Transverse colon (tissue), 4 donors: Measurements from ENCODE around the gene PALLD.

ENCODE experiments used
- EP300 ChIP-seq: sonication (generic); formaldehyde crosslinking; IDR thresholded peaks from one replicate; pipeline ENCODE4 v1.6.1; 2017; ENCODE audit warnings: antibody characterized with exemption, low read depth
- POLR2A ChIP-seq: fragments of 450-650 bp; IDR thresholded peaks from one replicate; pipeline ENCODE4 v1.6.1; 2016; ENCODE audit warnings: antibody characterized with exemption, mild to moderate bottlenecking, moderate library complexity
- POLR2AphosphoS5 ChIP-seq, 3 donors: sonication (generic); formaldehyde crosslinking; IDR thresholded peaks; one replicate each; pipeline ENCODE4 v1.6.1; 2016; ENCODE audit warnings: antibody characterized with exemption in 3 of 3
- TF ChIP-seq, protein P1 (sequence below), 5 experiments: fragments of 200-600 bp in 3 of 5; fragments of 450-650 bp in 2 of 5; sonication (generic) in 3 of 5; IDR thresholded peaks; 1 replicate in 2 of 5; 2 replicates in 3 of 5; pipeline ENCODE4 v1.5.1; 2016 to 2017; ENCODE audit warnings: antibody characterized with exemption in 5 of 5, inconsistent platforms in 3 of 5, mild to moderate bottlenecking in 2 of 5, moderate library complexity in 1 of 5

DNA sequence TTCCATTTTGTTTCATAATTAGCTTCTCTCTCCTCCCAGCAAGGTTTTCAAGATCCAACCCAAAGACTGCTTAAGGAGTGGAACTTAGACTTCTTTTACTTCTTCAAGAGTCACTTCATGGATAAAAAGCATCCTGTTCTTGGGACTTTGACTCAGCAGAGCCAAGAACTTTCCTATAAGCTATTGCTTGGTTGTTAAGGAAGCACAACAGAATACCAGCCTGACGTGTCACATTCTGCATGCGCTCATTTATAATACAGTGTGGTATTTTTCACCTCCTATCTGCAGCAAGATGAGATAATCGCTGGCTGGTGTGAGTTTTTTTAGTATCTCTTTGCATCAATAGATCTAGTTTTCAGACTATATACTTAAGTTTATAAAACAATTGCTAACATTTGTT is 152.1 kb downstream of the PALLD start:
- TF ChIP-seq, protein P1, sequence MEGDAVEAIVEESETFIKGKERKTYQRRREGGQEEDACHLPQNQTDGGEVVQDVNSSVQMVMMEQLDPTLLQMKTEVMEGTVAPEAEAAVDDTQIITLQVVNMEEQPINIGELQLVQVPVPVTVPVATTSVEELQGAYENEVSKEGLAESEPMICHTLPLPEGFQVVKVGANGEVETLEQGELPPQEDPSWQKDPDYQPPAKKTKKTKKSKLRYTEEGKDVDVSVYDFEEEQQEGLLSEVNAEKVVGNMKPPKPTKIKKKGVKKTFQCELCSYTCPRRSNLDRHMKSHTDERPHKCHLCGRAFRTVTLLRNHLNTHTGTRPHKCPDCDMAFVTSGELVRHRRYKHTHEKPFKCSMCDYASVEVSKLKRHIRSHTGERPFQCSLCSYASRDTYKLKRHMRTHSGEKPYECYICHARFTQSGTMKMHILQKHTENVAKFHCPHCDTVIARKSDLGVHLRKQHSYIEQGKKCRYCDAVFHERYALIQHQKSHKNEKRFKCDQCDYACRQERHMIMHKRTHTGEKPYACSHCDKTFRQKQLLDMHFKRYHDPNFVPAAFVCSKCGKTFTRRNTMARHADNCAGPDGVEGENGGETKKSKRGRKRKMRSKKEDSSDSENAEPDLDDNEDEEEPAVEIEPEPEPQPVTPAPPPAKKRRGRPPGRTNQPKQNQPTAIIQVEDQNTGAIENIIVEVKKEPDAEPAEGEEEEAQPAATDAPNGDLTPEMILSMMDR (IDR thresholded peaks at IDR 0.05): no peak
- TF ChIP-seq POLR2A (no peak), POLR2AphosphoS5 (IDR thresholded peaks at IDR 0.05) (no peak), EP300 (no peak)
